Stimulated activated CD4-positive, alpha-beta T cell treated with anti-CD3 and anti-CD28 coated beads, Interleukin-1b, Interleukin-23, amount 100 ng/mL, for 24 hours (primary cell): ENCODE results near the gene RNU6-1.
A peak's percentile ranks its signal among the peaks of the same experiment; 100 is the strongest.

ENCODE experiments used
- DNase-seq, 4 experiments: peaks; one replicate each; pipeline ENCODE4 v3.0.0-alpha.2; 2020; ENCODE audit warnings: low read depth in 4 of 4, low spot score in 1 of 4

RNU6-1 gene

GRCh38 chr15:67839929-67840748 is at the start of gene RNU6-1:
Gene RNU6-1 (minus strand): TSS chr15:67840045.
- peak; percentile 80 to 90 (median 89) for DNase-seq

GRCh38 chr15:67887776-67888175 is 47.9 kb upstream of the RNU6-1 start:
- DNase-seq = no peak

- no peak for DNase-seq
These were observed 46.0 kb upstream of the RNU6-1 start for GRCh38 chr15:67885861-67886260.

- DNase-seq = no peak
These were observed 45.3 kb upstream of the RNU6-1 start for GRCh38 chr15:67885175-67885523.

- peak; percentile 15 to 41 (median 33) for DNase-seq
These were observed 44.8 kb upstream of the RNU6-1 start for GRCh38 chr15:67884514-67885174.

GRCh38 chr15:67884009-67884408 is 44.2 kb upstream of the RNU6-1 start:
- DNase-seq = no peak

- no peak for DNase-seq
These were observed 43.5 kb upstream of the RNU6-1 start for GRCh38 chr15:67883234-67883773.

GRCh38 chr15:67882487-67883233 is 42.8 kb upstream of the RNU6-1 start:
- no peak for DNase-seq

- no peak for DNase-seq
These were observed 40.9 kb upstream of the RNU6-1 start for GRCh38 chr15:67880651-67881182.

GRCh38 chr15:67879440-67880129 is 39.7 kb upstream of the RNU6-1 start:
- DNase-seq = no peak

- no peak for DNase-seq
These were observed 38.9 kb upstream of the RNU6-1 start for GRCh38 chr15:67878712-67879206.

GRCh38 chr15:67873777-67874176 is 33.9 kb upstream of the RNU6-1 start:
- no peak for DNase-seq

GRCh38 chr15:67870868-67871408 is 31.1 kb upstream of the RNU6-1 start:
- DNase-seq = no peak

- DNase-seq = no peak
These were observed 29.9 kb upstream of the RNU6-1 start for GRCh38 chr15:67869701-67870100.

GRCh38 chr15:67865766-67866165 is 25.9 kb upstream of the RNU6-1 start:
- no peak for DNase-seq

- no peak for DNase-seq
These were observed 25.5 kb upstream of the RNU6-1 start for GRCh38 chr15:67865331-67865730.

- DNase-seq = peak; percentile 52 to 58 (median 54)
These were observed 23.7 kb upstream of the RNU6-1 start for GRCh38 chr15:67863442-67863987.

- no peak for DNase-seq
These were observed 23.1 kb upstream of the RNU6-1 start for GRCh38 chr15:67862750-67863441.

- no peak for DNase-seq
These were observed 22.1 kb upstream of the RNU6-1 start for GRCh38 chr15:67861983-67862382.
